Muscle of arm (tissue), 12 donors: Measurements from ENCODE around the gene DOCK6. TPM values are rescaled to one million over a fixed set of nuclear protein-coding genes. Genes with fewer than 3 reads are reported as not detected.
A peak's percentile ranks its signal among the peaks of the same experiment; 100 is the strongest.

Source experiments
- DNase-seq: peaks from one replicate; pipeline ENCODE4 v3.0.0-alpha.2; 2013
- polyA plus RNA-seq, 12 donors: library from polyadenylated mRNA; unstranded; fragments of 120-200 nt; gene quantifications; one replicate each; pipeline ENCODE4 v1.2.1, GENCODE V29; 2013; ENCODE audit not compliant: insufficient read length in 12 of 12

The DOCK6 gene
- polyA plus RNA-seq, 12 donors = 23.7 to 53.7 (median 37.5) TPM; not detected in 1

DNA sequence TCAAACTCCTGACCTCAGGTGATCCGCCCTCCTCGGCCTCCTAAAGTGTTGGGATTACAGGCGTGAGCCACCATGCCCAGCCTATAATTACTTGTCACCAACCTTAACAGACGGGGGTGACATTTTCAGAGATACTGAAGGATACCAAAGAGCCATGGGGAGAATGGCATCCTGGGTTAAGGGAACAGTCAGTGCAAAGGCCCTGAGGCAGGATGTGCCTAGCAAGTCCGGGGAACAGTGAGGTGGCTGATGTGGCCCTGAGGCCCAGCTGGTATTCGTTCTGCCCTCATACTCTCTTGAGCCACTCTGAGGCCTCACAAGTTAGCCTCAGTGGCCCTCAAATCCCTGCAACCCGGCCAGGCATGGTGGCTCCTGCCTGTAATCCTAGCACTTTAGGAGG, 37.9 kb downstream of the DOCK6 start:
- no peak for DNase-seq

DNA sequence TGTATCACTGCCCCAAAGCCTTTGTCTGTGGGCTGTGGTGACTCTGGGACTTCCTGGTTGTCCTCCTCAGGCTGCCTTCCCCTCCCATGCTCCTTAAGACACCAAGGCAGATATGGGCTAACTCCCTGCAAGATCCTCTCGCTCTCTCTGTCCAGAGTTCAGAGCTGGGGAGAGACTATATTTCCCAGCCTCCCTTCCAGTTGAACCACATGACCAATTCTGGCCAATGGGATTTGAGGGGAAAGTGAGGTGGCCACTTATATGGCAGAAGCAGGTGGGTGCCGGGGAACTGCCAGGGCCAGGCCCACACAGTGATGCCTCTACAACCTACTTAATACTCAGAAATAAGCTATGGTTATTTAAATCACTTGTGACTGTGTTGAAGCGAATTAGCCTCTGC, 39.1 kb downstream of the DOCK6 start:
- DNase-seq = no peak

DNA sequence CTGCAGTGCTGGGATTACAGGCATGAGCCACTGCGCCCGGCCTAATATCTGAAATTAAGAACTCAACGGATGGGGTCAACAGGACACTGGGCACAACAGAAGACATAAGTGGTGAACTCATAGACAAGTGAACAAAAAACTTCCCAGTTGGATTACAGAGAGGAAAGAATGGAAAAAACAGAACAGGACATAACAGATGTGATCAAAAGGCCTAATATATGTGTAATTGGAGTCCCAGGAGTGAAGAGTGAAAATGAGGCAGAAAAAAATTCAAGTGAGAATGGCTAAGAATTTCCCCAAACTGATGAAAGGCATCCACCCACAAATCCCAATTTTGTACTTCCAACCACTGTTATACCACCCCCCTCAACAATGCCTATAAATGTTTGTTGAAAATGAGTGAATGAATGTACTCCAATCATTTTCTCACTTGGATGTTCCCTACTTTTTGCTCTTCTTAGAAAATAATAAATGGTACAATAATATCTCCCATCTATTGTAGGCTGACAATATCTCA, 41.2 kb downstream of the DOCK6 start:
- no peak for DNase-seq

DNA sequence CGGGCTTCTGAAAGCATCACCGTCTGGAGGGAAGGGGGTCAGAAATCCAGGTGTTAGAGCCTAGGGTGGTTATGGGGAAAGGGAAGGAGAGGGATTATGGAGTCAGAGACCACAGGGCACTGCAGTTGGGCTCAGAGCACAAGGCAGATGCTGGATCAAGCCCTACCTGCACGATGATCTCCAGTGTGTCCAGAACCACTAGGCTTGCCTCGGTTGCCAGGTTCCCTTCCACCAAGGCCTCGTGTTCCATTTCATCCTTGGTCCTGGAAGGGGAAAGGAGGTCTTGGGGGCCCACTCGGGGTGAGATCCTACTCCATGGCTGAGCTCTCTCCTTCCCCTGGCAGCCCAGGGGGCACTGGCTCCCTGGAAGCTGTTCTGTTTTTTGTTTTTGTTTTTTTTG, 47.9 kb downstream of the DOCK6 start:
- no peak for DNase-seq

DNA sequence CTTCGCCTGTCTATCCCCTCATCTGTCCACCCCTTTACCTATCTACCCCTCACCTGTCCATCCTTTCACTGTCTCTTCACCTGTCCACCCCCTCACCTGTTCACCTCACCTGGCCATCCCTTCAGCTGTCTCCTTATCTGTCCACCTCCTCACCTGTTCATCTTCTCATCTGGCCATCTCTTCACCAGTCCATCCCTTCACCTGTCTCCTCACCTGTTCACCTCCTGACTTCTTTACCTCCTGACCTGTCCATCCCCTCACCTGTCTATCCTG, 51.7 kb downstream of the DOCK6 start:
- DNase-seq = no peak

DNA sequence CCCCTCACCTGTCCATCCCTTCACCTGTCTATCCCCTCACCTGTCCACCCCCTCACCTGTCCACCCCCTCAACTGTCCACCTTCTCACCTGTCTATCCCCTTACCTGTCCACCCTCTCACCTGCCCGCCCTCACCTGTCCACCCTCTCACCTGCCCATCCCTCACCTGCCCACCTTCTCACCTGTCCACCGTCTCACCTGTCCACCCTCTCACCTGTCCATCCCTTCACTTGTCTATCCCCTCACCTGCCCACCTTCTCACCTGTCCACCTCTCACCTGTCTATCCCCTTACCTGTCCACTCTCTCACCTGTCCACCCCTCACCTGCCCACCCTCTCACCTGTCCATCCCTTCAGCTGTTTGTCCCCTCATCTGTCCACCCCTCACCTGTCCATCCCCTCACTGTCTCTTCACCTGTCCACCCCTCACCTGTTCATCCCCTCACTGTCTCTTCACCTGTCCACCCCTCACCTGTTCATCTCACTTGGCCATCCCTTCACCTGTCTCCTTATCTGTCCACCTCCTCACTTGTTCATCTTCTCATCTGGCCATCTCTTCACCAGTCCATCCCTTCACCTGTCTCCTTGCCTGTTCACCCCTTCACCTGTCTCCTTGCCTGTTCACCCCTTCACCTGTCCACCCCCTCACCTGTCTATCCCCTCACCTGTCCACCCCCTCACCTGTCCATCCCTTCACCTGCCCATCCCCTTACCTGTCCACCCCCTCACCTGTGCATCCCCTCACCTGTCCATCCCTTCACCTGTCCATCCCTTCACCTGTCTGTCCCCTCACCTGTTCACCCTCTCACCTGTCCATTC, 52.3 kb downstream of the DOCK6 start:
- DNase-seq = no peak

DNA sequence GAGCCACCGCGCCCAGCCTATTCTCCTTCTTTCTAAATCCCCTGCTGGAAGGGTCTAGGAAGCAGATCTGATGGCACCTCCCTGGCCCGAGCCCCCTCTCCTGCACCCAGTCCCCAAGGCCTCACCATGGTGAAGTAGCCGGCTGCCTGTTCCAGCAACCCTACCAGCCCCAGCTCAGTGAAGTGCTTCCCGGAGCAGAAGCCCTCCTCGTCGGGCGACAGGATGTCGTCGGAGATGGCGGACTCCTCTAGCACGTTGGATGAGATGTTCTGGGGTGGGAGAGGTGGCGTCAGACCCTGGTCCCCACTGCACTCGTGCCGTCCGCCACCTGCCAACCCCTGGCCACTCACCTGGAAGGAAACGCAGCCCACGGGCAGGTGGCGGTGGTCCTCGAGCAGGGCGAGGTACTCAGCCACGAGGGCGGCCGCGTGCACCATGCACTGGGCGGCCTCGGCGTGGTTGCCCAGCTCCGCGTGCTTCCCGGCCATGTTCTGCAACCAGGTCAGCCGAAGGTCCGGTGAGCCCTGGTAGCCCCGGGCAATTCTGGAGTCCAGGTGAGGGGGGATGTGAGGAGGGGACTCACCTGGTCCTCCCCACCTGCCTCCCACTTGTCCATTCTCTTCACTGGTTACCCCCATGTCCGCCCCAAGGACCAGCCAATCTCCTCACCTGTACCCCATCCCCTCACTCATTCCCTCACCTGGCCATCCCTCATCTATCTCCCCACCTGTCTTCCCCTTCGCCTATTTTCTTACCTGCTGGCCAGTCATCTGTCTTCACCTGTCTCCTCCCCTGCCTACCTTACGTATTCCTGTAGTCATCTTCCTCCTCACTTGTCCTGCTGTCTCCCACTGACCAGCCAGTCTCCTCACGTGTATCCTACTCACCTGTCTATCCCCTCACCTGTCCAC, 53.5 kb downstream of the DOCK6 start:
- DNase-seq = no peak

DNA sequence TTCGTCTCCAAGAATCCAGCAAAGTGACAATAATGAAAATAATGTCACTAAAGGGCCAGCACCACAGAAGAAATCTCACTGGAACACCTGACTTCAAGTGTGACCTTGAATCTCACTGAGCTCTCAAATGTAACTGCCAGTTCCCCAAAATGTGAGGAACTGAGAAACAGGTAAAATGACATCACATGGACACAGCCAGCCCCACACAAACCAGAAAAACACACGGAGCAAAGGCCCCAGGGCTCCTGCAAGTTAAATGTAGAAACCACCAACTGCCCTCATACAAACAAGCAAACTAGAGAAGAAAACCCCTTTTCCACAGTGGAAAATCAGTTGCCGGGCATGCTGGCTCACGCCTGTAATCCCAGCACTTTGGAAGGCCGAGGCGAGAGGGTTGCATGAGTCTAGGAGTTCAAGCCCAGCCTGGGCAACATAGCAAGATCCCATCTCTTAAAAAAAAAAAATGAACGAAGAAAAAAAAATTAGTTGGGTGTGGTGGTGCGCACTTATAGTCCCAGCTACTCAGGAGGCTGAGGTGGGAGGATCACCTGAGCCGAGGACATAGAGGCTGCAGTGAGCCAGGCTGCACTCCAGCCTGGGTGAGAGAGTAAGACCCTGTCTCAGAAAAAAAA, 56.3 kb downstream of the DOCK6 start:
- DNase-seq = no peak

DNA sequence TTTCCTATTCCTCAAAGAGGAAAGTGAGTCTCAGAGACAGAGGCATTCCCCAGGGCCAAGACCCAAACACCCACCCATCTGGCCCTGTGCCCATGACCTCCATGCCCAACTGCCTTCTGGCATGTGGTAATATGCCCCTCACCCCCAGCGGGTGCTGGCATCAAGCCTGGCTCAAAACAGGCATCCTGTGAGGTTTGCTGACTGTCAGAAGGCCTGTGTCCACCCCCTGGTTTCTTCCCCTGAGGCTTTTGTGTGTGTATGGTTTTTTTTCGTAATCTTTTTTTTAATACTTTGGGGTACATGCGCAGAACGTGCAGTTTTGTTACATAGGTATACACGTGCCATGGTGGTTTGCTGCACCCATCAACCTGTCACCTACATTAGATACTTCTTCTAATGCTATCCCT, 57.4 kb downstream of the DOCK6 start:
- no peak for DNase-seq

DNA sequence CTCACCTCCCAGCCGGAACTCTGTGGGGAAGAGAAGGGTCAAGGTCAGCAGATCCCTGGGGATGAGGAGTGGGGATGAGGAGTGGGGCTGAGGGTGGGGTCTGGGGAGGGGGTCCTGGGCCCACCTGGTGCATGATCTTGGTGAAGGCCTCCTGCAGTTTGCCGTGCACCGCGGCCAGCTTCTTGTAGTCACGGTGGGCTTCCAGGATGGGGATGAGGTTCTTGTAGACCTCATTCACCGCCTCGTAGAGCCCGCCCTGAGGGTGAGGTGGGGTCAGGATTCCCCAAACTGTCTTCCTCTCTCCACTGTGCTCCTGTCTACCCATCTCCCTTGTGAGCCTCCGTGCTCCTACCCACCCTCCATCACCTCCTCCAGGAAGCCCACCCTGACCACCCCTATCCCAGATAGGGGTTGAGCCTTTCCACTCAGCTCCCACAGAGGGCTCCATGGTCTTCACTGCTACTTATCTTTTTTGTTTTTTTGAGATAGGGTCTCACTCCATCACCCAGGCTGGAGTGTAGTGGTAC, 58.2 kb downstream of the DOCK6 start:
- no peak for DNase-seq

DNA sequence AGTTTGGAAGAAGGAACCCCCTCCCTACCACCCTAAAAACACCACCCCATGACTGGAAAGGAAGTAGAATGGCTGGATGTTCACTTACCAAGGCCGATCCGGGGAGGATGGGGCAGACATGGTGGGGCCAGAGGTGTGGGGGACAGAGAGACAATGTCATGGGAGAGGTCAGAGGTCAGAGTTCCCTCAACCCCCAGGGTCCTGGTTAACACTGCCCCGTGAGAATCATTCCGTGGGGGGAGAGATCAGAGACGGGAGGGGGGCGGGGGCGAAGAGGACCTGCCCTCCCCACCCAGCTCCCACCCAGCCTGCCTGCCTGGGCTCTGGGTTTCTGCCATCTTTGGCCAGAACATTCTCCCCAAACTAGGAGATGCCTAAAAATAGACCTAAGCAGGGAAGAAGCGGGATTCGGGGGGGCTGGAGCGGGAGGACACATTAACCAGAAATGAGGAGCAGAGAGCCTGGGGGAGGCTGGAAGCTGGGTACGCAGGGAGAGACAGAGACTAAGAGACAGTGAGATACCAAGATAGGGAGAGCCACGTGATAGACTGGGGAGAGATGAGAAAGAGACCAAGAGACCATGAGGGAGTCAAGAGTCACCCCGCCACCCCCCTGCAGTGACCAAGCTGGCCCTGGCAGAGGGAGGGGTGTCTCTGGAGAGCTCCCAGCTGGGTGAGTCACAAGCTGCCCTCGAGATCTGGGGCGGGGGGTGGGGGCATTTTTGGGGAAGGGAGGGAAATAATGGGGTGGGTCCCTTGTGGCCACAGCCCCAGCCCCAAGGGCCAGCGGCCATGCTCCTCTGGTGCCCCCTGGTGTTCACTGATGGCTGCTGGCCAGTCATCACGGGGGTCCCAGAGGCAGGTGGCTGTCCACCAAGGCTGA, 58.9 kb downstream of the DOCK6 start:
- DNase-seq = peak; percentile 61

DNA sequence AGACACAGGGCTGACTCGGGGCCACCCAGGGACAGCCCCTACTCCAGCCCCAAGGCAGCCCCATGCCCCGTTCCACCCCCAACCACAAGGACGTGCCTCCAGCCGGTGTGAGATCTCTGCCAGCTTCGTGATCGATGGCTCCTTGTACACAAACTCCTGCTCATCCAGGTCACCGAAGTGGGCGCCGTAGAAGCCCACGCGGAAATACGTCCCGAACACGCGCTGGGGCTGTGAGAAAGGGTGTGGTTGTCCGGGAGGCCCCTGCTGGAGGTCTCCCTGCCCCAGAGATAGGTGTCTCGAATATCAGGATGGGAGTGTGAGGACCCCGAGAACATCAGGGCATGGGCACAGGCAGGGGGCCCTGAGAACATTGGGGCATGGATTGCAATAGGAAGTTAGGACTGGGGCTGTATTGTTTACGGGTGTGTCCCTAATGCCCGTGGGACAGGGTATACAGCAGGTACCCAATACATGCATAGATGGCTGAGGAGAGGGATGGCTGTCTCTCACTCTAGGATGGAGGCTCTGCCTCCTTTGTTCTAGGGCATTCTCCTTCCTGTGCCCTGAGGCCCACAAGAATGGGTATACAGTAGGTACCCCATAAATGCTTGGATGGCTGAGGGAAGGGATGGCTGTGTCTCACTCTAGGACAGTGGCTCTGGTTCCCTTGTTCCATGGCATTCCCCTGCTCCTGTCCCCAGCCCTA, 59.7 kb downstream of the DOCK6 start:
- no peak for DNase-seq

DNA sequence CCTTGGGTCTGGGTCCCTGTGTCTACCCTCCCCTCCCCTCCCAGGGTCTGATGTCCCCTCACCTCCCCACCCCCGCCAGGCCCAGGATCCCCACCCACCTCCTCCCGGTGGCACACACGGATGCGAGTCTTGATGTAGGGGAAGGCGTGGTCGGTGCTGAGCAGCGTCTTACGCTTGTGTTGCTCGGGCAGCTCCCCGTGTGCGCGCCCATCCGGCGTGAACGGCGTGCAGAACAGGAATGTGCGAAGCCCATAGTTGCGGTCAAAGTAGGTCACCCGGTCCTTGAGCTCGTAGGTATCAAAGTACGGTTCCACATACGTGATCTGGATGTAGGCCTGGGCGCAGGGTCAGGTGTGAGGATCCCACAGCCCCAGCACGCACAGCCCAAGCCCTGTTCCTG, 60.5 kb downstream of the DOCK6 start:
- DNase-seq = no peak

DNA sequence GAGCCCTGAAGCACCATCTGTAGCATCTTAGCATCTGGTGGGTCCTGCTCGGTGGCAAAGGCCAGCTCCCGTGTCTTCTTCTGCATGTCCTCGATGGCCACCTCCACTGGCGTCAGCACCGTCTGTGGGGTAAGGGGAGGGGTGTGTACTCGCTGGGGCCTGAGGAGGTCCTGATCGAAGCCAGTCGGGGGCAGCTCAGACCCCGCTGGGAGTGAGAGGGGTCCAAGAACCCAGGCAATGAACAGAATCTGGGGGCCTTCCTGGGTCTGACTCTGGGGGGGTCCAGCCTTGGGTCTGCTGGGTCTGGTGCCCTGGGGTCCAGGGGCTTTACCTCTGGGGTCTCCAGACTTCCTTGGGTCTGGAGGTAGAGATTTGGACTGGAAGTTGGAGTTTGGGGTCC, 61.4 kb downstream of the DOCK6 start:
- DNase-seq = no peak

DNA sequence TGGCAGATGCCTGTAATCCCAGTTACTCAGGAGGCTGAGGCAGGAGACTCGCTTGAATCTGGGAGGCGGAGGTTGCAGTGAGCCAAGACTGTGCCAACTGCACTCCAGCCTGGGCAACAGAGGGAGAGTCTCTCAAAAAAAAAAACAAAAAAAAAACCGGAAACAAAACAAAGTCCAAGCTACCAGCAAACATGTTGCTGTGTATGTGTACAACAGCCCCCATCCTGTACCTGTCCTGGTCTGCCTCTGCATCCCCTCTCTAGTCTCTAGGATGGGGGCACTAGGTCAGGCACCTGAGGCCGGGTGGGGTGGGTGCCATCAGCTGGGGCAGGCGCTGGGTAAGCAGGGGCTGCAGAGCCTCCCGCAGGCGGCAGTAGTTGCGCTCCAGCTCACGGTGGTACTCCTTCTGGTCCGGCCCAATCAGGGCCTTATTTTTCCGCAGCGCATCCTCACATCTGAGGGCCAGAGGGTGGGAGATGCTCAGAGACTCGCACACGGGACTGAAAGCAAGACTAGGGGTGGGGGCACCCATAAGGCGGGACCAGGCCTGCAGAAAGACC, 62.2 kb downstream of the DOCK6 start:
- no peak for DNase-seq

DNA sequence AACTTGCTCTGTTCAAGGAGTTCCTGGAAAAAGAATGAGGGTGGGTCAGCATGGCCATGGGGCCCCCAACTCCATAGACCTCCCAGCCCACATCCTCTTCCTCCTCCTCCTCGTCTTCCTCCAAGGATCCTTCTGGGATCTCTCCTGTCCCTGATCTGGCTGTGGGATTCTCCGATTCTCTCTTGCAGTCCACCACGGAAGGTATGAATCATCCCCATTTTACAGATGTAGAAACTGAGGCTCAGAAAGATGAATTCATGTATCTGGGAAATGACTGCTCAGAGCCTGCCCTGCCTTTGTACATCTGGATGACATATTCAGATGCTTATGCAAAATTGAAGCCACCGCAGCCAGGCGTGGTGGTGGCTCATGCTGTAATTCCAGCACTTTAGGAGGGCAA, 62.8 kb downstream of the DOCK6 start:
- DNase-seq = no peak

DNA sequence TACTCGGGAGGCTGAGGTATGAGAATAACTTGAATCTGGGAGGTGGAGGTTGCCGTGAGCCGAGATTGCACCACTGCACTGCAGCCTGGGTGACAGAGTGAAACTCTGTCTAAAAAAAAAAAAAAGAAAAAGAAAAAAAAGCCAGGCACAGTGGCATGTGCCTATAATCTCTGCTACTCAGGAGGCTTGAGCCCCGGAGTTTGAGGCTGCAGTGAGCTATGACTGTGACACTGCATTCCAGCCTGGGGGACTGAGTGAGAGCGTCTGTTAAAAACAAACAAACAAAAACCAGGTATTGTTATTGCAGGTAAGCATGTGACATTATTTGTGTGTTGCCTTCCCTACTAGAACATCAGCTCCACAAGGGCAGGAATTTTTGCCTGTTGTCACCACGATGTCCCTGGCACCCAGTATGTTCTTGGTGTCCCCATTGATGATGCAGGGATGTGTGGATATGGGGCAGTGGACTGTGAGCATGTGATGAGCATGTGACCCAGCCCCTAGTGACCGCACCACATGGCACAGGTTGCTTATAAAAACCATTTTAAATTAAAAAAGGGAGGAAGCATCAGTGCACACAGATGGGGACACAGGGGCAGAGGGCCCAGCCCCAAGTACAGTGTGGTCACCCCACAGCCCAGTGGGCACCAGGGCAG, 63.4 kb downstream of the DOCK6 start:
- DNase-seq = no peak

DNA sequence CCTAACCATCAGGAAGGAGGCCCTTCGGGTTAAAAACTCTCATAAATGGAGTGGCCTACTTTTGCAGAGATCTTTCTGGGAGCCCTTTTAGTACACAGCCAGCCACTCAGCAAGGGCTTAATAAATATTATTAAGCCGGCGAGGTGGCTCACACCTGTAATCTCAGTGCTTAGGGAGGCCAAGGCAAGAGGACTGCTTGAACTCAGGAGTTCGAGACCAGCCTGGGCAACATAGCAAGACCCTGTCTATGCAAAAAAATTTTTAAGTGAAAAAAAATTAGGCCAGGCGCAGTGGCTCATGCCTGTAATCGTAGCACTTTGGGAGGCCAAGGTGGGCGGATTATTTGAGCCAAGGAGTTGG, 64.2 kb downstream of the DOCK6 start:
- no peak for DNase-seq

DNA sequence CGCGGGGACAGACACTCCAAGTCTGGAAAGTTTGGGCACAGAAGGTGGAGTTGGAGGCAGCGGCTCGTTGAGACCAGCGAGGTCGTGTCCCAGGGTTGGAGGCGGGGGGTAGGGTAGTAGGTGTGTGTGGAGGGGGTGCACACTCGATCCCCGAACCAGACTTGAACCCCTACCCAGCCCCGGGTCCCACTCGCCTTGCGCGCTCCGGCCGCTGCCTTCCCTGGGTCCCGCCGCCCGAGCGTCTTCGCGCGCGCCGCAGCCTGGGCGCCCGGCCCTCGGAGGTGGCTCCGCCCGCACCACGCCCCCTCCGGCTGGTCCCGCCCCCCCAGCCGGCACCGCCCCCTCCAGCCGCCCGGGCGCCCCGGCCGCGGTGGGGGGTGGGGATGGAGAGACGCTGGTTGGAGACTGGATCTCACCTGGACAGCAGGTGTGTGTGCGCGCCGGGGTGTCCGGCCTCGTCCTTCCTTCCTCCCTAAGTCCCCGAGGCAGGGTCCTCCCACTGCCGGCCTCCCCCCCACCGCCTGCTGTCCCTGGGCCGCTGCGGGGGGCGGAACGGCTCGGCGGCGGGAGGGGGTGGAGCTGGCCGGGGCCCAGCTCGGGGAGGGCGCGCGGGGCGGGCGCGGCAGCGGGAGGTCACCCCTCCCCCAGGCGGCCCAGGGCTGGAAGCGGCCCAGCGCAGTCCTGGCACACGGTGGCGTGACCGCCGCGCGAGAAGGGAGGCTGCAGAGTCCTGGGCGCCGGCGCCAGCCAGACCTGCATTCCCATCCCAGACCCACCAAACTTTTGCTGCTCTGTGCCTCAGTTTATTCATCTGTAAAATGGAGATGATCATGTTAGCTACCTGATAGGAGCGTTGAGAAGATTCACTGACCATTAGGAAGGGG, 64.8 kb downstream of the DOCK6 start, which contains the start of gene KANK2:
Gene KANK2 (minus strand): TSS at position 255 of the 884 bp plus-strand sequence. CDS start 3,034 bp downstream, outside the sequence.
- DNase-seq = peak; percentile 82
